Renal cortex interstitium (tissue), 11 donors: ENCODE data around the gene ARHGAP26. TPM values are rescaled to one million over a fixed set of nuclear protein-coding genes. Genes with fewer than 3 reads are reported as not detected.

Source experiments
- DNase-seq, 11 donors: peaks; one replicate each; pipeline ENCODE4 v3.0.0-alpha.2; 2013; ENCODE audit warnings: low read depth in 9 of 11, low spot score in 4 of 11; ENCODE audit errors: extremely low read depth in 1 of 11
- polyA plus RNA-seq, 3 donors: library from polyadenylated mRNA; unstranded; fragments of 120-200 nt; gene quantifications; one replicate each; pipeline ENCODE4 v1.2.1, GENCODE V29; 2013; ENCODE audit not compliant: insufficient read length in 3 of 3

ARHGAP26 gene
- polyA plus RNA-seq, 3 donors: 10.7 to 13.7 (median 10.9) TPM

- no peak for DNase-seq
Measured at GRCh38 chr5:143216211-143216610, 446.0 kb downstream of the ARHGAP26 start.

- no peak for DNase-seq
Measured at GRCh38 chr5:143217065-143217803, 447.1 kb downstream of the ARHGAP26 start.

- DNase-seq: no peak
Measured at GRCh38 chr5:143217804-143218160, 447.6 kb downstream of the ARHGAP26 start.

- no peak for DNase-seq
Measured at GRCh38 chr5:143218517-143219170, 448.5 kb downstream of the ARHGAP26 start.

- DNase-seq: no peak
Measured at GRCh38 chr5:143219696-143220095, 449.5 kb downstream of the ARHGAP26 start.

- no peak for DNase-seq
Measured at GRCh38 chr5:143220748-143221251, 450.6 kb downstream of the ARHGAP26 start.

- no peak for DNase-seq
Measured at GRCh38 chr5:143222287-143223231, 452.4 kb downstream of the ARHGAP26 start.

- no peak for DNase-seq
Measured at GRCh38 chr5:143224672-143225071, 454.5 kb downstream of the ARHGAP26 start.

- DNase-seq: no peak
Measured at GRCh38 chr5:143225511-143225910, 455.3 kb downstream of the ARHGAP26 start.

- DNase-seq: no peak
Measured at GRCh38 chr5:143226361-143226760, 456.2 kb downstream of the ARHGAP26 start.

GRCh38 chr5:143226872-143227271 is 456.7 kb downstream of the ARHGAP26 start:
- no peak for DNase-seq

GRCh38 chr5:143227301-143227700 is 457.1 kb downstream of the ARHGAP26 start:
- DNase-seq: no peak

GRCh38 chr5:143228597-143229293 is 458.6 kb downstream of the ARHGAP26 start:
- DNase-seq: no peak

- no peak for DNase-seq
Measured at GRCh38 chr5:143229426-143229895, 459.3 kb downstream of the ARHGAP26 start.

- DNase-seq: no peak
Measured at GRCh38 chr5:143229896-143230675, 459.9 kb downstream of the ARHGAP26 start.

GRCh38 chr5:143230676-143230996 is 460.5 kb downstream of the ARHGAP26 start:
- DNase-seq: no peak

GRCh38 chr5:143231416-143231815 is 461.2 kb downstream of the ARHGAP26 start:
- no peak for DNase-seq
